GM19455 (cell line): Measurements from ENCODE around the gene TRIP12.
"Not testable (repeated sequence)": the region's sequence is repeated elsewhere in the genome, so short reads cannot be mapped to it uniquely, and the experiment has no call there.

Experiments used
- ATAC-seq: cut with Tn5 transposase; IDR thresholded peaks from one replicate; pipeline ENCODE4 v1.9.1; 2021; ENCODE audit not compliant: unreplicated experiment

The TRIP12 gene

DNA sequence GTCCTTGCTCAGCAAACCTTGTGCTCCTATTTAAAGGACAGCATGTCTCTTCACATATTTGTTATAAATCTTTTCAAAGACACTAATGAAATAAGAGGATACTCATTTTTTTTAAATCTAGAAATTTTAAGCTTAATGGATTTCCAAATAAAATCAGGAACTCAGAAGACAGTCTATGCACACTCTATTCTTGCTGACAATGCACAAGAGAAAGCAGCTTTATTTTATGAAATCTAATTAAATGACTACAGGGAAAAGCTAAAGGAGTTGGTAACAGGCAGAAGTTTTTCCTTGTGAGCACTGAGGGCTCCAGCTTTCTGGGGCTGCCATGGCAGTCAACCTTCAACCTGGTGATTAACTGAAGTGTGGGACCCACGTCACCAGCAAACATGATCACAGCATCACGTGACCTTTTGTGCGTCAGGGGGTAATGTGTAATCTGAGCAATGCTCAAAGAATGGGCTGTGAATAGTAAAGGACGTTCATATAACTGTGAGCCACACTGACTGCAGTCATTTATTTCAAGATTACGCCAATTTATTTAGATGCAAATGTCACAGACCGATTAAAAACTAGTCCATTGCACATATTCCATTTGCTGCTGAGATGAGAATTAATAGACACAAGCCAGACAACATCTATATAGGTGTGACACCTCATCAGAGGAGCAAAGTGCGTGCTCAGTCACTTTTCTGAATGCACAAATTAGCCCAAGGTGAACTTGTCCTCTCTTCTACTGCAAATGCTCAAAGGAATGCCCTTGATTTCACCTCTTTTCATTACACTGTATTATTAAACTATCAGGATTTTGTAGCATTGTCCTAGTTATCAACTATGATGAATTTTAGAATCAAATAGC lies 195.9 kb downstream of the TRIP12 start:
- ATAC-seq = no peak

GRCh38 chr2:229723192-229723591 lies 198.6 kb downstream of the TRIP12 start:
- not testable (repeated sequence) for ATAC-seq

DNA sequence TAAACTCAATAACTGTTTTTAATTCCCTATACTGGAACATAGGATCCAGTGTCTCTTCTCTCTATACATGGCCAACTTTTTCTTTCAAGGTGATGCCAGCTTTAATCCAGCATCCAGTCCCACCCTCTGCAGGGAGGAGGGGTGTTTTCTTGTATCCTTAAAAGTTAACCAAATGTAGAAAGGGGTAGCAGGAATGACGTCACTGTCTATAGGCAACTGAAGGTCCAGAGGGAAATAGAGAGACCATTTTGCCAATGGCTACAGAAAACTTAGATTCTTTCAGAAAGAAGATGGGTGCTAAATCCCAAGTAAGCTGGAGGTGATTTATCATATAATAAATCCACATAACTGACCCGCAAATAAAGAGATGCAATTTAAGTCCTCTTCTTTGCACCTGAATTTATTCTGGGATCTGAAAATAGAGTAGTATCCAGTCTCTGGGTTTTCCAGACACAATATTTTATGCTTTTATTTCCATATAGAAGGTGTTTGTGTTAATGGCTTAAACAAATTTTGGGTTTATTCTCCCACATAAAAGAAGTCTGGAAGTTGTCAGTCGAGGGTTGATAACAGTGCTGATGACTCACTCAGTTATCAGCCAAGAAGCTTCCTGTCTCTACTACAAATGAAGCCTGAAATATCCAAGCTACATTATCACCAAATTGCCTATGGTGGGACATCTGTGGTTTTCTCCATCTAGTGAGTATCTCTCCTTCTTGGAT lies 201.7 kb downstream of the TRIP12 start:
- no peak for ATAC-seq

GRCh38 chr2:229718057-229718456 lies 203.8 kb downstream of the TRIP12 start:
- ATAC-seq = no peak

DNA sequence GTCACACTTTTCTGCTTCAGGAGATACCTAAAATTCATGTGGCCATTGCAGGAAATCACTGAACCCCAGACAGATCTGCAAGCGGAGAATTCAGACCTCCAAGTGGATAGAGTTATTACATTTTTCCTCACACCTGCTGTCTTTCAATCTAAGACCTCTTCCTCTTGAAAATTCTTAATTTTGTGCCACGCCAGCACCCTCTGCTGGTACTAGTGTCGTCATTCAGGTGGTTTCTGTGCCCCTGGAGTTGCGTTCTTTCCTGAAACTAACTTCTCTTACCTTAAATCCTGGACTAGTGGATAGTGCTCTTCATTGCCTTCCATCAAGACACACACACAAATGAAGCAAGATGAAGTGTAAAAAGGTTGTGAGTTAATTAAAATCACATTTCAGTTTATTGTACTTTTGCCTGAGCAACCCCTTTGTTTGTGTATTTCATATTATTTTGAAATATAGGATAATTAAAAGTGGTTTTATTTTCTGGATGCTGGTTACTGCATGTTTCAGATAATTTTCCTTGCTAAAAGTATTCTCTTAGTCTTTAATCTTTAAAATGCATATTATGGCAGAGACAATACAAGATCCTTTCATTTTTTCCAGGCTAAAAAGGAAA lies 205.8 kb downstream of the TRIP12 start:
- no peak for ATAC-seq

GRCh38 chr2:229714736-229715541 lies 206.9 kb downstream of the TRIP12 start:
- peak; percentile 38 for ATAC-seq

DNA sequence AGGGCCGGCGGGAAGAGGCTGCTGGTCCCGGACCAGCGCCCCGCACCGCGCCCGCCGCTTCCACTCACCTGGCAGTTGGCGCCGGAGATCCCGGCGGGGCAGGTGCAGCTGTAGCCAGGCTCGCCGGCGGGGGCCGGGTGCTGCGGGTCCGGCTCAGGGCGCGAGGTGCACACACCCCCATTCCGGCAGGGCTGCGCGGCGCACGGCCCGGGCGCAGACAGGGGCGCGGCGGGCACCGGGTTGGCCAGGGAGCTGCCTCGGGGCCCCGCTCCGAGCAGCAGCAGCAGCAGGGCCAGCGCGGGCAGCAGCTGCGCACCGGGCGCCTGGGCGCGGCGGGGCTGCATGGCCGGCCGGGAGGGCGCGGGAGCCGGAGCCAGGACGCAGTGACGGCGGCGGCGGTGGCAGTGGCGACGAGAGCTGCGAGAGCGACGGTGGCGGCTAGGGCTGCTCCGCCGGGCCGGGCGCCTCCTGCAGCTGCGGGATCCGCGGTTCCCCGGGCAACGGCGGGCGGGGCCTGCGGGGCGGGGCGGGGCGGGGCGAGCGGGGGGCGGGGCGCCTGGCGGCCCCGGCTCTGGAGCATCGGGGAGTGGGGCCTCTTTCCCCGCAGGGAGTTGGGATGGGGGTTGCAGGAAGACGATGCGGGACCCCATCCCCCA lies 207.6 kb downstream of the TRIP12 start, which contains the start of gene DNER:
DNER (minus strand) TSS at position 476 of the 656 bp plus-strand sequence; CDS start at position 344, 132 bp downstream.
- peak; percentile 84 for ATAC-seq
